ENCODE data around the gene SLC22A4. TPM values are rescaled to one million over a fixed set of nuclear protein-coding genes. Genes with fewer than 3 reads are reported as not detected.

Gene SLC22A4
- polyA plus RNA-seq, 1 donor (not counting 4 experiments of a cell fraction or from before 2014, with no cell fraction given) = 1.4 TPM

DNA sequence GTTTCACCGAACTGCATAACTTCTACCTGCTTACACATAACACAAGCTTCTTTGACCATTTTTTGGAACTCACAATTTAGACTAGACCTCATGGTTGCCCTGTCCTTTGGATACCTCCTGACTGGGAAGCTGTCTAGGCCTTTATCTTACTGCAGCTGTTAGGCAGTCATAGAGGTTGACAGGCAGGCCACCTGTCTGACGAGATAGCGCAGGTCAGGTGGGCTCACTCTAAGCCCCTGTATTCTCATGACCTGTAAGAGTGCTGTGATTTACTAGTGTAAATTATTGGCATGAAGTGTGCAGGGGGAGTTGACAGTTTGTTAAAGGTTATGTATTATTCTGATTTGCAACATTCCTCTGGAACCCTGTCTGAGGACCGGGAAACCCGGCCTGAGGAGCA, 29.0 kb downstream of the SLC22A4 start:
- Histone ChIP-seq H3K4me2 (ENCODE audit: control insufficient read depth, extremely low read depth, insufficient read depth, low read depth, low read length) (no peak overlapping the region), H3K9me3 (ENCODE audit: control insufficient read depth, low read depth, low read length) (no peaks in the 10 kb centered on the region), H3K9me1 (ENCODE audit: control insufficient read depth, extremely low read depth, insufficient read depth, low read length) (no peaks in the 10 kb centered on the region), H3K36me3 (ENCODE audit: control insufficient read depth in 2 of 2, extremely low read depth in 1 of 2, insufficient read depth in 2 of 2, low read length in 2 of 2) (peaks cover 13 to 17% of the 10 kb centered on the region in 2 experiments), H3K27me3 (ENCODE audit: control insufficient read depth, extremely low read depth, insufficient read depth, low read length) (no peaks in the 10 kb centered on the region), H3K79me2 (ENCODE audit: control insufficient read depth, insufficient read depth, low read length) (no peaks in the 10 kb centered on the region), H2AFZ (ENCODE audit: control insufficient read depth, low read length) (no peak overlapping the region), H3K9ac (ENCODE audit: control insufficient read depth, extremely low read depth, insufficient read depth, low read length) (no peak overlapping the region), H4K20me1 (ENCODE audit: control insufficient read depth, extremely low read depth, insufficient read depth, low read length) (no peaks in the 10 kb centered on the region), H3K4me3 (ENCODE audit: control insufficient read depth in 2 of 3, extremely low read depth in 1 of 3, insufficient read depth in 2 of 3, low read depth in 1 of 3, low read length in 3 of 3) (no peak overlapping the region), H3K27ac (ENCODE audit: control insufficient read depth, insufficient read depth, low read length) (no peak overlapping the region), H3K4me1 (ENCODE audit: control insufficient read depth, extremely low read depth, insufficient read depth, low read length) (peaks cover 6% of the 10 kb centered on the region)
- dilution Hi-C loops (cut with MboI; ENCODE audit: extremely low pct_ligation_motif_present, low sequenced_read_pairs) = no loop called here
- no peak for TF ChIP-seq EZH2 (IDR thresholded peaks at IDR 0.05; ENCODE audit: low read length)
- TF ChIP-seq, protein P1, sequence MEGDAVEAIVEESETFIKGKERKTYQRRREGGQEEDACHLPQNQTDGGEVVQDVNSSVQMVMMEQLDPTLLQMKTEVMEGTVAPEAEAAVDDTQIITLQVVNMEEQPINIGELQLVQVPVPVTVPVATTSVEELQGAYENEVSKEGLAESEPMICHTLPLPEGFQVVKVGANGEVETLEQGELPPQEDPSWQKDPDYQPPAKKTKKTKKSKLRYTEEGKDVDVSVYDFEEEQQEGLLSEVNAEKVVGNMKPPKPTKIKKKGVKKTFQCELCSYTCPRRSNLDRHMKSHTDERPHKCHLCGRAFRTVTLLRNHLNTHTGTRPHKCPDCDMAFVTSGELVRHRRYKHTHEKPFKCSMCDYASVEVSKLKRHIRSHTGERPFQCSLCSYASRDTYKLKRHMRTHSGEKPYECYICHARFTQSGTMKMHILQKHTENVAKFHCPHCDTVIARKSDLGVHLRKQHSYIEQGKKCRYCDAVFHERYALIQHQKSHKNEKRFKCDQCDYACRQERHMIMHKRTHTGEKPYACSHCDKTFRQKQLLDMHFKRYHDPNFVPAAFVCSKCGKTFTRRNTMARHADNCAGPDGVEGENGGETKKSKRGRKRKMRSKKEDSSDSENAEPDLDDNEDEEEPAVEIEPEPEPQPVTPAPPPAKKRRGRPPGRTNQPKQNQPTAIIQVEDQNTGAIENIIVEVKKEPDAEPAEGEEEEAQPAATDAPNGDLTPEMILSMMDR (optimal IDR thresholded peaks at IDR 0.05 in 1 of 3, IDR thresholded peaks at IDR 0.05 in 1 of 3, conservative IDR thresholded peaks at IDR 0.05 in 1 of 3; ENCODE audit: extremely low read depth in 1 of 3, insufficient read depth in 2 of 3, low read length in 3 of 3) = no peak
- DNase-seq (ENCODE audit: low read depth, low spot score) = no peak
- FAIRE-seq = no peak

DNA sequence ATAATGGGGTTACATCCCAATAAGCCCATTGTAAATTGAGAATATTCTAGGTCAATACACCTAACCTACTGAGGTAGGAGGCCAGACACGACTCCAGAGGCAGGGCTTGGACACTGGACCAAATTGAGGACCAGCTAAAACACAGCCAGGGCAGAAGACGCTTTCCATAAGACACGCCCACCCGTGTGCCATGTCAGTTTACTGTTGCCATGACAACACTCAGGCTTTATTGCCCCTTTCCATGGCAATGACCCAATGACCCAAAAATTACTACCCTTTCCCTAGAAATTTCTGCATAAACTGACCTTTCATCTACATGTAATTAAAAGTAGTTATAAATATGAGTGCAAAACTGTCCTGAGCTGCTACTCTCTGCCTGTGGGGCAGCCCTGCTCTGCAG, 31.5 kb downstream of the SLC22A4 start:
- H3K36me3 ChIP-seq (ENCODE audit: control insufficient read depth in 2 of 2, extremely low read depth in 1 of 2, insufficient read depth in 2 of 2, low read length in 2 of 2) = peaks cover 14 to 23% of the 10 kb centered on the region in 2 experiments
- H3K9me1 ChIP-seq (ENCODE audit: control insufficient read depth, extremely low read depth, insufficient read depth, low read length) = no peaks in the 10 kb centered on the region
- no peak overlapping the region for H2AFZ ChIP-seq (ENCODE audit: control insufficient read depth, low read length)
- TF ChIP-seq EZH2 (IDR thresholded peaks at IDR 0.05; ENCODE audit: low read length) = no peak
- TF ChIP-seq, protein P1 (optimal IDR thresholded peaks at IDR 0.05 in 1 of 3, IDR thresholded peaks at IDR 0.05 in 1 of 3, conservative IDR thresholded peaks at IDR 0.05 in 1 of 3; ENCODE audit: extremely low read depth in 1 of 3, insufficient read depth in 2 of 3, low read length in 3 of 3) = no peak
- no peaks in the 10 kb centered on the region for H3K9me3 ChIP-seq (ENCODE audit: control insufficient read depth, low read depth, low read length)
- H3K27me3 ChIP-seq (ENCODE audit: control insufficient read depth, extremely low read depth, insufficient read depth, low read length) = no peaks in the 10 kb centered on the region
- FAIRE-seq (no peak), DNase-seq (ENCODE audit: low read depth, low spot score) (no peak)
- H3K4me1 ChIP-seq (ENCODE audit: control insufficient read depth, extremely low read depth, insufficient read depth, low read length) = no peaks in the 10 kb centered on the region
- dilution Hi-C loops (cut with MboI; ENCODE audit: extremely low pct_ligation_motif_present, low sequenced_read_pairs) = no loop called here
- no peaks in the 10 kb centered on the region for H3K79me2 ChIP-seq (ENCODE audit: control insufficient read depth, insufficient read depth, low read length)
- H3K4me2 ChIP-seq (ENCODE audit: control insufficient read depth, extremely low read depth, insufficient read depth, low read depth, low read length) = no peak overlapping the region
- H4K20me1 ChIP-seq (ENCODE audit: control insufficient read depth, extremely low read depth, insufficient read depth, low read length) = no peaks in the 10 kb centered on the region
- H3K27ac ChIP-seq (ENCODE audit: control insufficient read depth, insufficient read depth, low read length) = no peak overlapping the region
- H3K9ac ChIP-seq (ENCODE audit: control insufficient read depth, extremely low read depth, insufficient read depth, low read length) = no peak overlapping the region
- no peak overlapping the region for H3K4me3 ChIP-seq (ENCODE audit: control insufficient read depth in 2 of 3, extremely low read depth in 1 of 3, insufficient read depth in 2 of 3, low read depth in 1 of 3, low read length in 3 of 3)
